NT2/D1 (cell line): ENCODE results near the gene ARHGEF10L.

Experiments
- SUZ12 ChIP-seq: IDR thresholded peaks from 2 replicates; pipeline ENCODE4 v1.6.1; 2011; ENCODE audit not compliant: insufficient read length, insufficient read depth; ENCODE audit errors: extremely low read depth
- YY1 ChIP-seq: IDR thresholded peaks from 2 replicates; pipeline ENCODE4 v1.6.1; 2011; ENCODE audit not compliant: insufficient read length, insufficient read depth

- TF ChIP-seq YY1 (no peak), SUZ12 (no peak)
Measured at GRCh38 chr1:17721444-17721843, 181.9 kb downstream of the ARHGEF10L start.
